IPS DF 19.7 (cell line): ENCODE measurements around the gene CASTOR1.

Source experiments
- DNase-seq: peaks from one replicate; pipeline ENCODE4 v3.0.0-alpha.2; 2013; ENCODE audit warnings: low read depth, low spot score

The CASTOR1 gene

GRCh38 chr22:30284666-30285065, 4.6 kb downstream of the CASTOR1 start:
- DNase-seq = no peak

- DNase-seq = no peak
These were observed 5.1 kb downstream of the CASTOR1 start for GRCh38 chr22:30284172-30284571.

- no peak for DNase-seq
These were observed 6.0 kb downstream of the CASTOR1 start for GRCh38 chr22:30283342-30283741.

GRCh38 chr22:30282616-30283046, 6.7 kb downstream of the CASTOR1 start:
- DNase-seq = no peak

GRCh38 chr22:30280505-30280904, 8.8 kb downstream of the CASTOR1 start:
- DNase-seq = no peak

GRCh38 chr22:30279932-30280331, 9.4 kb downstream of the CASTOR1 start:
- no peak for DNase-seq

- DNase-seq = no peak
These were observed 10.1 kb downstream of the CASTOR1 start for GRCh38 chr22:30279046-30279788.

GRCh38 chr22:30277547-30278344, 11.6 kb downstream of the CASTOR1 start:
- DNase-seq = no peak

GRCh38 chr22:30276039-30276438, 13.3 kb downstream of the CASTOR1 start:
- no peak for DNase-seq

- DNase-seq = peak; percentile 30
These were observed 13.7 kb downstream of the CASTOR1 start for GRCh38 chr22:30275625-30276024.

GRCh38 chr22:30274437-30274812, 14.9 kb downstream of the CASTOR1 start:
- DNase-seq = no peak

- DNase-seq = no peak
These were observed 15.4 kb downstream of the CASTOR1 start for GRCh38 chr22:30273711-30274436.

GRCh38 chr22:30272781-30273601, 16.3 kb downstream of the CASTOR1 start:
- no peak for DNase-seq

- no peak for DNase-seq
These were observed 18.5 kb downstream of the CASTOR1 start for GRCh38 chr22:30270832-30271231.

GRCh38 chr22:30268331-30268730, 21.0 kb downstream of the CASTOR1 start:
- DNase-seq = no peak

GRCh38 chr22:30267382-30268302, 21.7 kb downstream of the CASTOR1 start:
- DNase-seq = no peak

- no peak for DNase-seq
These were observed 22.6 kb downstream of the CASTOR1 start, which contains the start of gene OSM for GRCh38 chr22:30266445-30267381. Gene OSM, minus strand, starts transcription at chr22:30266851. Its CDS starts 52 bp downstream, at chr22:30266799.

- no peak for DNase-seq
These were observed 23.4 kb downstream of the CASTOR1 start for GRCh38 chr22:30265823-30266444.
